GM10847 (cell line): Measurements from ENCODE around the gene BMPR1A.

Experiments
- POLR2A ChIP-seq: IDR thresholded peaks from 2 replicates; pipeline ENCODE4 v1.6.1; 2011; ENCODE audit not compliant: insufficient read length; ENCODE audit errors: extremely low read depth

The BMPR1A gene

DNA sequence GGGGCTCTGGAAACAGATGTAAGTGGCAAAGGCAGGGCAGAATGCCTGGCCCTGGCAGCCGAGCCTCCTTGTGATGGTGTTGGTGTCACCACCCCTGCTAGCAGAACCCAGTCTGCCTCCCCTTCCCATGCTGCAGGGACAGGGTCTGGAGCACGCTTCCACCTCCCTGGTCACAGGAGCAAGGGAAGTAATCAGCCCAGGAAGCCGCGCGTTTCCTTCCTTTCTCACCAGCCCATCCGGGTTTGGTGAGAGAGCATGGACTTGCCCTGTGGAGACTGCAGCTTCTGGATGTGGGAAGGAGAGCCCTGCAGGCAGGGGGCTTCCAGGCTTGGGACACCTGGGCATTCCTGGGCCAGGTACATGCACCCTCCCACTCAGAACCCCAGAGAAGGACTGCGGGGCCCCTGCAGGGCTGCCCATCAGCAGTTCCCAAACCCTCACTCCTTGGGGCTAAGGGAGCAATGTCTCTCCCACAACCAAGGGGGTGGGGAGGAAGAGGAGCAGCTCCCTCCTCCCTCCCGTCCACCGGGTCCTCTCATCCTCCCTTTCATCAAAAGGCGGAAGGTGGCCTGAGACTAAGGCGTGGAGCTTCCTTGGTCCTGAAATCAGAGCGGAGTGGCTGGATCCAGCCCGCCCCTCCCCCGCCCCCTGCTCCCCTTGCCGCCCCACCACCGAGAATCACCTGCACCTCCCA is 199.2 kb downstream of the BMPR1A start:
- TF ChIP-seq POLR2A: no peak

DNA sequence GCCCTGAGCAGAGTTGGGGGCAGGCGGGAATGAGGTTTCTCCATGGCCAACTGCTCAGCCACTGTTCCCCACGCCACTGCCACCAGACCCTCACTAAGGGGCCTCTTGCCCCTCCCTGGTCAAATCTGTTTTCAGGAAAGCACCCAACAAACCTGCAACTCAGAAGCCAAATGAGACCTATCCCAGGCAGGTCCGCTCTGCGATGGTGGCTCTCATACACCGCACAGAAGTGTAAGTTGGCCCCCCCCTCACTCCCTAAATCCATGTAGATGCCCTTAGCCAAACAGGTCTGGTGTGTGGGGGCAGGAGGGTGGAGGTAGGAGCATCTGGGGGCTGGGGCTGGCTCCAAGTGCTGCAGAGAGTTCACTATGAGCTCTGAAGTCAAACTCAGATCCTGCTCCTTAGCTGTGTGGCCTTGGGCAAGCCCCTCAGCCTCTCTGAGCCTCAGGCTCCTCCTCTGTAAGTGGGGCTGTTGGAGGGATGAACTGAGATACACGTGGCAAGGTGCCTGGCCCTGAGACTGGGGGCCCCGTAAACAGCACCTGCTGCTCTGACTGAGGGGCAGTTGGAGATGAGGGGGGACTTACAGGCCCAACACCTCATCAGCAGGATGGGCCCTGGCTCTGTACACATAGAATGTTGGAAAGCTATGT is 199.9 kb downstream of the BMPR1A start:
- TF ChIP-seq POLR2A: no peak

GRCh38 chr10:86956848-86957448 is 200.5 kb downstream of the BMPR1A start:
- no peak for TF ChIP-seq POLR2A

- no peak for TF ChIP-seq POLR2A
These were observed 201.2 kb downstream of the BMPR1A start, which contains the start of gene MMRN2 for GRCh38 chr10:86957471-86958115. TSS of gene MMRN2 (minus strand) at chr10:86957615. CDS start at chr10:86957541, 74 bp downstream.

DNA sequence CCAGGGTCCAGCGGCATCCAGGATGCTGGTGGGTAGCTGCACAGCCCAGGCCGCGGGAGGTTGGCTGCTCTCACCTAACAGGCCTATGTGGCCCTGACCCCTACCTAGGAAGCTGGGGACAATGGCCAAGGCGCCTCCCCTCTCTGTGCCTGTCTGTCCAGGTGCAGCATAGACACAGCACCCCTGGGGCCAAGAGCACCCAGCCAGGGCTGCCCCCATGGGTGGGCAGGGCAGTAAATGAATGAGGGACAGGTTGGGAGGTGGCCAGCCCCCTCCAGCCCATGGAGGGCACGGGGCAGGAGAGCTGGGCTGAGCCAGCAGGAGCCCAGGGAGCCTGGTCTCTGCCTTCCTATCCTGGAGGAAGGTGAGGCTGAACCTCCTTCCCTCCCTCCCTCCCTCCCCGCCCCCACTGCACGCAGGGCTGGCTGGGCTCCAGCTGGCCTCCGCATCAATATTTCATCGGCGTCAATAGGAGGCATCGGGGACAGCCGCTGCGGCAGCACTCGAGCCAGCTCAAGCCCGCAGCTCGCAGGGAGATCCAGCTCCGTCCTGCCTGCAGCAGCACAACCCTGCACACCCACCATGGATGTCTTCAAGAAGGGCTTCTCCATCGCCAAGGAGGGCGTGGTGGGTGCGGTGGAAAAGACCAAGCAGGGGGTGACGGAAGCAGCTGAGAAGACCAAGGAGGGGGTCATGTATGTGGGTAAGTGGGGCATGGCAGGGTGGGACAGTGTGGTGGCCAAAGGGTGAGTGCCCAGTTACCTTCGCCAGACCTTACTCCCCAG is 201.9 kb downstream of the BMPR1A start, which contains the start of gene SNCG:
TSS of gene SNCG (plus strand) at position 484 of the 785 bp plus-strand sequence. CDS start at position 583, 99 bp downstream.
- no peak for TF ChIP-seq POLR2A

DNA sequence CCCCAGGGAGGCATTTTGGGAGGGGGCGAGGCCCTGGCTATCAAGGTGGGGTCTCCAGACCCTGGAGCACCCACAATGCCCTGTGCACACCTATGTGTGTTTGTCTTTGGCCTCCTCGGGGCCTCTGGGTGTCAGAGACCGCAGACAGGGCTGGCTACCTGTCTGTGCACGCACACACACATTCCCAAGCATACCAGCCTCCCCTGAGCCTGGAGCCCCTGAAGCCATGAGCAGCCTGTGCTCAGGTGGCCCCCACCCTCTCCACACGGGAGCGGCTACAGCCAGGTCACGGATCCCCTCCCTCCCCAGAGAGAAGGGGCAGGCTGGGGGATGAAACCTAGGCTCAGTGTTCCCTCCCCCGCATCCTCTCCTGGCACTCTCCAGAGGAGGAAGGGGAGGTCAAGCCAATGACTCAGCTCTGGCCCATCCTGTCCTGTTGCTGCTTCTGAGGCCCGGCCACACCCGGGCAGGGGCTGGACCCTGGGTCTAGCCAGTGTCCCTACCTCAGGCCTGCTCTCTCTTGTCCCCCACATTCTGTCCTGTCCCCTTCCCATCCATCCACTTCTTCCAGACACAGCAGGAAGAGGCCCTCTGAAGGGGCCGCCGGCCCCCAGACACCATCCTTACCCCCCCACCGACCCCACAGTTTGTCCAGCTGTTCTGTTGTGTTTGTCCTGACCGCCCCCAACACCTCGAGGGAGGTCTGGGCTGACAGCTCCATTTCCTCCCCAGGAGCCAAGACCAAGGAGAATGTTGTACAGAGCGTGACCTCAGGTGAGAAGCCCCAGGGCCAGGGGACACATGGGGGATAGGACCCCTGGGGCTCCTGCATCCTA is 202.7 kb downstream of the BMPR1A start:
- no peak for TF ChIP-seq POLR2A

DNA sequence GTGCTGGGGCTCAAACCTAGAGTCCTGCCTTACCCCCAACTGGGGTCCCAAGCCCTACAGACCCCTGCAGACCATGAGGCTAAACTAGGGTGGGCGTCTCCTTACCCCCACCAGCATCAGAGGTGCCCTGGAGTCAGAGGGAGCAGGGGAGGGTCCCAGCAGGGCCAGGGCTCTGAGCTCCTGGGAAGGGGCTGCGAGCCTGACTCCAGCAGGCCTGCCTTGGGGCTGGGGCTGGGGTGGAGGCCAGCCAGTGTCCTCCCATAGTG is 203.3 kb downstream of the BMPR1A start:
- TF ChIP-seq POLR2A: no peak

- TF ChIP-seq POLR2A: no peak
These were observed 203.8 kb downstream of the BMPR1A start for GRCh38 chr10:86960003-86960862.

DNA sequence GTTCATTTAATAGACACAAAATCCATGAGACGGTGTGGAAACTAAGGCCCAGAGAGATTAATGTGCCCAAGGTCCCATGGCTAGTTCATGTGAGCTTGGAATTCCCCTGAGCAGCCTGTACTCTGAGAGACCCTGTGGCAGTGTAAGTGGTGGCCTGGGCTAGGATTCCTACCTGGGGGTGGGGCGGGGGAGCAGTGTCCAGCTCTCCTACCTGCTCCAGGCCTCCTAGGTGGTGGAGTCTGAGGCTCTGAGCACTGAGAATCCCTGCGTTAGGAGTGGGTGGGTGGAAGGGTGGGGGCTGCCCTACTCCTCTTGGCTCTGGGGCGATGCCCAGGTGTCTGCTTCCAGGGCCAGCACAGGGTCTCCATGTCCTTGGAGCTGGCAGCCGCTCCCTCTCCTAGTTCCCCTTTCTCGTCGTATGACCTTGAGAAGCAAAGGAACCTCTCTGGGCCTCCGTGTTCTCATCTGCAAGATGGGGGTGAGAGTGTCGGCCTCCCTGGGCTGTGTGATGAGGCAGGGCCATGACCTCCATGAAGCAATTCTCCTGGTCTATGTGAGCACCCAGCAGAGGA is 204.5 kb downstream of the BMPR1A start:
- TF ChIP-seq POLR2A: no peak

- TF ChIP-seq POLR2A: no peak
These were observed 205.2 kb downstream of the BMPR1A start for GRCh38 chr10:86961481-86962091.

GRCh38 chr10:86962136-86962980 is 205.9 kb downstream of the BMPR1A start:
- no peak for TF ChIP-seq POLR2A

DNA sequence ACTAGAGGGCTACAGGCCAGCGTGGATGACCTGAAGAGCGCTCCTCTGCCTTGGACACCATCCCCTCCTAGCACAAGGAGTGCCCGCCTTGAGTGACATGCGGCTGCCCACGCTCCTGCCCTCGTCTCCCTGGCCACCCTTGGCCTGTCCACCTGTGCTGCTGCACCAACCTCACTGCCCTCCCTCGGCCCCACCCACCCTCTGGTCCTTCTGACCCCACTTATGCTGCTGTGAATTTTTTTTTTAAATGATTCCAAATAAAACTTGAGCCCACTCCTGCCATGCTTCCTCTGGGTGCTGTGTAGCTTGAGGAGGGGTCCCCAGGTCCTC is 206.5 kb downstream of the BMPR1A start:
- no peak for TF ChIP-seq POLR2A
